ENCODE data around the gene SLC12A2.

SLC12A2 gene

DNA sequence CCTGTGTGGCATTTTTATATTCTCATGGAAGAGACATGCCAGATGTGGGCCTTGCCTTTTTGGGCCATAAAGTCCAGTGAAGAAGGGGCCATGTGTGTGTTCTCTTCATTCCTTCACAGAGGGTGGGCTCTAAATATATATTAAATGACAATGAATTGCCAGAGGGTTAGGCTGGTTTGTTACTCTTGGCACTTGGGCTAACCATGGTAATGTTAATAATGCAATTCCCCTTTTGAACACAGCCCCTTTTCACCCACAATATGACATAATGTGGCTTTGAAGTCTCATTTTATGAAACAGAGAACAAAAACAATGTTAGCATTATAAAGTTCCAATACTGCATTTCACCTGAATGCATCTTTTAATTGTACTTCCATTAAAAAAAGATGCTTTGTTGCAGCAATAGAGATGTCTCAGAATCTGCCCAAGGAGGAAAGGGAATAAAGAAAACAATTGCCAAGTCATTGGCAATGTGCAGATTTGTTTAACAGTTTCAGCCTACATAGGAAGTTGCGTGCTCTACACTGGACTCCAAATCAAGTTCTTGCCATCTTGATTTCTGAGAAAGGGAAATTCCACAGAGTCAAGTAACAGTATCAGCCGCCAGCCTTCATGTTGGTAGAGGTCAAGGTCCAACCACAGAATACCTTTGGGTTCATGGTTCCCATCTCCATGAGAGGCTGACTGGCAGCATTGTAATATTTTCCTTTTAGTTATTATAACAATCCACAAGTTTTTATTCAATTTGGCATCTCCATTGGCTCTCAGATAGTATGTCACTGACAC lies 141.9 kb downstream of the SLC12A2 start:
- no peak for DNase-seq (ENCODE audit: low read depth in 2 of 2)

DNA sequence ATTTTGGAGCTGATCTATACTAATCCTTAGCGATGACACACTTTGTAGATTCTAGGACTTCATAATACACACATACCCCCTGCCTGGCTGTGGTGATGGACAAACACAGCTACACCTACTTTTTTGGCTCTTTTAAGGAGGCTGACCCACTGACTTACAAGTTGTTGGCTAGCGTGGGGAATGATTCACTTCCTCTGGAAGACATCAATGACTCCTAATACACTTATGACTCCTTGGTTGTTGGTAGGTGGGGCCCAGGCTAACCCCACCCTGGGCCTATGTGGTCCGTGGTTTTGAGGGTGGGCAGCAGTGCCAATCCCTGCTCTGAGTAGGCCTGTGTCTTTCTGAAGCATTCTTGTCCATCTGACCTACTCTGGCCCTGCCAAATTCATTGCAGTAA lies 144.4 kb downstream of the SLC12A2 start:
- no peak for DNase-seq (ENCODE audit: low read depth in 2 of 2)

- no peak for DNase-seq (ENCODE audit: low read depth in 2 of 2)
Observed at GRCh38 chr5:128228521-128228920, 145.0 kb downstream of the SLC12A2 start.

DNA sequence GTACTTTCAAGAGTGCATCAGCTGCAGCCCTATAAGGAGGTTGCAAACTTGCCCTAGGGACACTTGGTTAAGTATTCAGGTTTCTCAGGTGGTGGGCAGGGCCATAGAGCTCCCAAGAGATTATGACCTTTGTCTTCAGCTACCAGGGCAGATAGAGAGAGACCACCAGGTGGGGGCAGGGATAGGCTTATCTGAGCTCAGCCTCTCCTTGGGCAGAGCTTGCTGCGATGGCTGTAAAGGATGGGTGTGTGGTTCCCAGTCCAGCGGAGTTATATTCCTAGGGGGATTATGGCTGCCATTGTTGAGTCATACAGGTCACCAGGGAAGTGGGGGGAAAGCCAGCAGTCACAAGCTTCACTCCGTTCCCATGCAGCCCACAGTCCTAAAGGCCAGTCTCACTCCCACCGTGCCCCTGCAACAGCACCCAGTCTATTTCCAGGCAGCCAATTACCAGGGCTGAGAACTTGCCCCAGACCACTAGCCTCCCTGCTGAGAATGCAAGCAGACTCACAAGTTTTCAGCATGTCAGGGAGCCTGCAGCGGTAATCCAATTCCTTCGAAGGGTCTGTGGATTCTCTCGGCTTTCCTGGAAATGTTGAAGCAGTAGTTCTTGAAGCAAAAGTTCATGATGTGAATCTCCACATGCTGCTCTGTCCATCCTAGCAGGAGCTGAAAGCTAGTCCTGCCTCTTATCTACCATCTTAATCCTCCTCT lies 151.5 kb downstream of the SLC12A2 start:
- DNase-seq (ENCODE audit: low read depth in 2 of 2), result no peak

GRCh38 chr5:128236334-128236733 lies 152.8 kb downstream of the SLC12A2 start:
- no peak for DNase-seq (ENCODE audit: low read depth in 2 of 2)

GRCh38 chr5:128237000-128237399 lies 153.4 kb downstream of the SLC12A2 start:
- no peak for DNase-seq (ENCODE audit: low read depth in 2 of 2)

DNA sequence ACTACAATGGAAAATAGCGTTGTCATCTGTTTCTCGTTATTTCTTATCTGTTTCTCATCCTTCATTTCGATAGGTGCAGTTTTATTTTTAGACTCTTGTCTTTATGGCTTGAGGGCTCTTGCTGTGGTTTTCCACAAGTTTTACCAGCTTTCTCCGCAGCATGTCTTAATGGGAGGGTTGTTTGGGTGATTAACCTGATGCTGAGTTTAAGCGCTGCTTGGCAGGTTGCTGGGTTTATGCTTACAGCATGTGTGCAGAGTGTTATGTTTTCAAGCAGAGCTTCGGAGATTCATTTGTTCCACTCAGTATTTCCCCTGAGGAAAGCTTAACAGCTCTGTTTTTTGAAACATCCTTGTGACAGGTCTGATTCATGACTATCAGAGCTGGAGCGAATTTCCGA lies 154.0 kb downstream of the SLC12A2 start:
- no peak for DNase-seq (ENCODE audit: low read depth in 2 of 2)
